ENCODE results near the gene BACE2. TPM values are rescaled to one million over a fixed set of nuclear protein-coding genes. Genes with fewer than 3 reads are reported as not detected.
"Not testable (repeated sequence)": the region's sequence is repeated elsewhere in the genome, so short reads cannot be mapped to it uniquely, and the experiment has no call there.

Gene BACE2
- total RNA-seq, 4 donors from 2014 or later, result 31.9 to 63.4 (median 50.0) TPM

- no peak overlapping the region for H3K27ac ChIP-seq
- no peak overlapping the region for H3K4me3 ChIP-seq
- peaks cover 0 to 99% of the 10 kb centered on the region in 2 donors for H3K36me3 ChIP-seq
- 73 to 84% methylated on average over 12 of the region's 12 CpGs for WGBS, 2 donors (ENCODE audit: low coverage in 1 of 2)
- TF ChIP-seq POLR2A (IDR thresholded peaks at IDR 0.05), result no peak
- no peak for TF ChIP-seq CTCF (IDR thresholded peaks at IDR 0.05)
- no peak for TF ChIP-seq POLR2AphosphoS5 (IDR thresholded peaks at IDR 0.05)
- no peaks in the 10 kb centered on the region for H3K27me3 ChIP-seq
- H3K4me1 ChIP-seq, result no peaks in the 10 kb centered on the region
- no peak for ATAC-seq
- H3K9me3 ChIP-seq, result peaks cover 0 to 11% (median 0%) of the 10 kb centered on the region in 3 donors
These were observed 84.1 kb downstream of the BACE2 start for GRCh38 chr21:41251961-41252642.

- Histone ChIP-seq H3K4me3 (no peak overlapping the region), H3K36me3 (peaks cover 0 to 90% of the 10 kb centered on the region in 2 donors), H3K27me3 (no peaks in the 10 kb centered on the region), H3K4me1 (no peaks in the 10 kb centered on the region), H3K9me3 (peaks cover 0 to 11% (median 0%) of the 10 kb centered on the region in 3 donors), H3K27ac (no peak overlapping the region)
- ATAC-seq, result no peak
- TF ChIP-seq CTCF (IDR thresholded peaks at IDR 0.05) (no peak), POLR2AphosphoS5 (IDR thresholded peaks at IDR 0.05) (no peak), POLR2A (IDR thresholded peaks at IDR 0.05) (no peak), EP300 (IDR thresholded peaks at IDR 0.05) (no peak)
- WGBS, 2 donors (ENCODE audit: low coverage in 1 of 2), result 57 to 67% methylated on average over 2 to 3 of the region's 4 CpGs
These were observed 86.2 kb downstream of the BACE2 start for GRCh38 chr21:41254090-41254700.

- no peak for TF ChIP-seq POLR2A (IDR thresholded peaks at IDR 0.05)
- no peak for TF ChIP-seq POLR2AphosphoS5 (IDR thresholded peaks at IDR 0.05)
- TF ChIP-seq CTCF (IDR thresholded peaks at IDR 0.05), result no peak
- TF ChIP-seq EP300 (IDR thresholded peaks at IDR 0.05), result no peak
- H3K36me3 ChIP-seq, result peaks cover 0 to 84% of the 10 kb centered on the region in 2 donors
- ATAC-seq, result no peak
- no peaks in the 10 kb centered on the region for H3K27me3 ChIP-seq
- no peak overlapping the region for H3K4me3 ChIP-seq
- peaks cover 0 to 11% (median 0%) of the 10 kb centered on the region in 3 donors for H3K9me3 ChIP-seq
- H3K4me1 ChIP-seq, result no peaks in the 10 kb centered on the region
- 98 to 100% methylated on average over 6 to 8 of the region's 9 CpGs for WGBS, 2 donors (ENCODE audit: low coverage in 1 of 2)
- no peak overlapping the region for H3K27ac ChIP-seq
These were observed 87.2 kb downstream of the BACE2 start for GRCh38 chr21:41255190-41255589.

- Histone ChIP-seq H3K9me3 (peaks cover 0 to 11% (median 0%) of the 10 kb centered on the region in 3 donors), H3K36me3 (peaks cover 0 to 79% of the 10 kb centered on the region in 2 donors)
- not testable (repeated sequence) for H3K4me1 ChIP-seq, ATAC-seq, H3K27me3 ChIP-seq, H3K4me3 ChIP-seq, H3K27ac ChIP-seq
- WGBS, 2 donors (ENCODE audit: low coverage in 1 of 2), result 100% methylated on average over 1 of the region's 1 CpG; no CpG with 5 or more reads in 1 of the 2 donors
These were observed 88.3 kb downstream of the BACE2 start for GRCh38 chr21:41256231-41256630.

- peaks cover 0 to 11% (median 0%) of the 10 kb centered on the region in 3 donors for H3K9me3 ChIP-seq
- TF ChIP-seq EP300 (IDR thresholded peaks at IDR 0.05), result no peak
- no peak for TF ChIP-seq CTCF (IDR thresholded peaks at IDR 0.05)
- TF ChIP-seq POLR2A (IDR thresholded peaks at IDR 0.05), result no peak
- no peak for TF ChIP-seq POLR2AphosphoS5 (IDR thresholded peaks at IDR 0.05)
- H3K4me3 ChIP-seq, result no peak overlapping the region
- WGBS, 2 donors (ENCODE audit: low coverage in 1 of 2), result 93 to 96% methylated on average over 15 to 19 of the region's 22 CpGs
- no peaks in the 10 kb centered on the region for H3K27me3 ChIP-seq
- H3K27ac ChIP-seq, result no peak overlapping the region
- peaks cover 0 to 71% of the 10 kb centered on the region in 2 donors for H3K36me3 ChIP-seq
- H3K4me1 ChIP-seq, result no peaks in the 10 kb centered on the region
- ATAC-seq, result no peak
These were observed 89.1 kb downstream of the BACE2 start for GRCh38 chr21:41256771-41257702.
